Ectodermal cell (in vitro differentiated cells): ENCODE results near the gene CHL1.
A peak's percentile ranks its signal among the peaks of the same experiment; 100 is the strongest.

Experiments
- H3K27ac ChIP-seq: 2 replicates; pipeline ENCODE4 v1.7.0; 2013; ENCODE audit warnings: mild to moderate bottlenecking, low read depth, low read length; ENCODE audit not compliant: insufficient read depth, poor library complexity, severe bottlenecking
- H3K27me3 ChIP-seq: 2 replicates; pipeline ENCODE4 v1.7.0; 2013; ENCODE audit warnings: mild to moderate bottlenecking, low read length; ENCODE audit not compliant: insufficient read depth, control insufficient read depth, poor library complexity, severe bottlenecking
- H3K36me3 ChIP-seq: one replicate; pipeline ENCODE4 v1.7.0; 2013; ENCODE audit warnings: low read length; ENCODE audit not compliant: control insufficient read depth, insufficient read depth
- H3K4me1 ChIP-seq: one replicate; pipeline ENCODE4 v1.7.0; 2013; ENCODE audit warnings: low read length; ENCODE audit not compliant: control insufficient read depth, insufficient read depth
- H3K4me3 ChIP-seq: 2 replicates; pipeline ENCODE4 v1.7.0; 2013; ENCODE audit warnings: low read depth, low read length, control low read depth; ENCODE audit not compliant: insufficient read depth
- H3K9me3 ChIP-seq: 2 replicates; pipeline ENCODE4 v1.7.0; 2013; ENCODE audit warnings: mild to moderate bottlenecking, low read length, moderate library complexity; ENCODE audit not compliant: control insufficient read depth
- WGBS, 2 experiments: methylation state at CpG; one replicate each; pipeline ENCODE4 v1.1.7; 2013; ENCODE audit warnings: missing lambda C conversion rate in 2 of 2; 5-methylcytosine and 5-hydroxymethylcytosine counted together

CHL1 gene

GRCh38 chr3:194421-194820, 2.1 kb upstream of the CHL1 start:
- 67 to 83% methylated on average over 2 to 3 of the region's 3 CpGs for WGBS, 2 experiments
- peaks cover 53% of the 10 kb centered on the region for H3K27me3 ChIP-seq
- H3K9me3 ChIP-seq = peaks cover 4% of the 10 kb centered on the region
- H3K4me1 ChIP-seq = no peaks in the 10 kb centered on the region
- H3K4me3 ChIP-seq = no peak overlapping the region
- no peaks in the 10 kb centered on the region for H3K36me3 ChIP-seq
- no peak overlapping the region for H3K27ac ChIP-seq

- peaks cover 61% of the 10 kb centered on the region for H3K27me3 ChIP-seq
- H3K4me3 ChIP-seq = no peak overlapping the region
- H3K36me3 ChIP-seq = no peaks in the 10 kb centered on the region
- H3K9me3 ChIP-seq = peaks cover 4% of the 10 kb centered on the region
- no peaks in the 10 kb centered on the region for H3K4me1 ChIP-seq
- 69 to 77% methylated on average over 5 to 6 of the region's 6 CpGs for WGBS, 2 experiments
- H3K27ac ChIP-seq = no peak overlapping the region
These were observed 897 bp upstream of the CHL1 start for GRCh38 chr3:195666-196065.

- 59% methylated on average over 56 of the region's 56 CpGs for WGBS, 2 experiments
- Histone ChIP-seq H3K4me3 (peak overlapping the region; percentile 28), H3K9me3 (peaks cover 4% of the 10 kb centered on the region), H3K27ac (no peak overlapping the region), H3K36me3 (no peaks in the 10 kb centered on the region), H3K4me1 (no peaks in the 10 kb centered on the region), H3K27me3 (peaks cover 64% of the 10 kb centered on the region)
These were observed 725 bp downstream of the CHL1 start for GRCh38 chr3:197149-197827.

- Histone ChIP-seq H3K9me3 (peaks cover 4% of the 10 kb centered on the region), H3K27ac (no peak overlapping the region), H3K4me3 (peak overlapping the region; percentile 28), H3K36me3 (no peaks in the 10 kb centered on the region), H3K27me3 (peaks cover 64% of the 10 kb centered on the region), H3K4me1 (no peaks in the 10 kb centered on the region)
- WGBS, 2 experiments = 61 to 65% methylated on average over 66 of the region's 66 CpGs
These were observed 1.4 kb downstream of the CHL1 start for GRCh38 chr3:197828-198491.

GRCh38 chr3:199835-200234, 3.3 kb downstream of the CHL1 start:
- Histone ChIP-seq H3K4me3 (no peak overlapping the region), H3K27me3 (peaks cover 56% of the 10 kb centered on the region), H3K9me3 (no peaks in the 10 kb centered on the region)

GRCh38 chr3:200758-201325, 4.3 kb downstream of the CHL1 start:
- 60 to 92% methylated on average over 2 to 3 of the region's 4 CpGs for WGBS, 2 experiments
- H3K4me1 ChIP-seq = no peaks in the 10 kb centered on the region
- no peak overlapping the region for H3K4me3 ChIP-seq
- H3K9me3 ChIP-seq = no peaks in the 10 kb centered on the region
- no peaks in the 10 kb centered on the region for H3K36me3 ChIP-seq
- peaks cover 46% of the 10 kb centered on the region for H3K27me3 ChIP-seq
- H3K27ac ChIP-seq = no peak overlapping the region

More at GRCh38 chr3:199835-200234, 3.3 kb downstream of the CHL1 start:
- Histone ChIP-seq H3K4me1 (no peaks in the 10 kb centered on the region), H3K36me3 (no peaks in the 10 kb centered on the region), H3K27ac (no peak overlapping the region)
- WGBS, 2 experiments = 93 to 94% methylated on average over 2 of the region's 2 CpGs

- Histone ChIP-seq H3K36me3 (no peaks in the 10 kb centered on the region), H3K9me3 (no peaks in the 10 kb centered on the region), H3K27me3 (peaks cover 13% of the 10 kb centered on the region), H3K4me1 (no peaks in the 10 kb centered on the region), H3K4me3 (no peak overlapping the region), H3K27ac (no peak overlapping the region)
- 31 to 46% methylated on average over 2 of the region's 2 CpGs for WGBS, 2 experiments
These were observed 7.5 kb downstream of the CHL1 start for GRCh38 chr3:204102-204501.

- peaks cover 3% of the 10 kb centered on the region for H3K9me3 ChIP-seq
- H3K27me3 ChIP-seq = no peaks in the 10 kb centered on the region
- H3K27ac ChIP-seq = no peak overlapping the region
- no peak overlapping the region for H3K4me3 ChIP-seq
- H3K4me1 ChIP-seq = no peaks in the 10 kb centered on the region
- H3K36me3 ChIP-seq = no peaks in the 10 kb centered on the region
These were observed 11.4 kb downstream of the CHL1 start for GRCh38 chr3:207973-208372.

- H3K4me1 ChIP-seq = no peaks in the 10 kb centered on the region
- no peak overlapping the region for H3K4me3 ChIP-seq
- H3K36me3 ChIP-seq = no peaks in the 10 kb centered on the region
- peaks cover 3% of the 10 kb centered on the region for H3K9me3 ChIP-seq
- H3K27me3 ChIP-seq = no peaks in the 10 kb centered on the region
- no peak overlapping the region for H3K27ac ChIP-seq
- WGBS, 2 experiments = 79 to 93% methylated on average over 4 of the region's 4 CpGs
These were observed 14.1 kb downstream of the CHL1 start for GRCh38 chr3:210669-211068.

GRCh38 chr3:212432-212831, 15.9 kb downstream of the CHL1 start:
- H3K36me3 ChIP-seq = no peaks in the 10 kb centered on the region
- H3K9me3 ChIP-seq = peaks cover 3% of the 10 kb centered on the region
- 47 to 53% methylated on average over 4 of the region's 4 CpGs for WGBS, 2 experiments
- H3K4me1 ChIP-seq = no peaks in the 10 kb centered on the region
- H3K27ac ChIP-seq = no peak overlapping the region
- no peaks in the 10 kb centered on the region for H3K27me3 ChIP-seq
- no peak overlapping the region for H3K4me3 ChIP-seq
